HG02588 (cell line): Measurements from ENCODE around the gene ADIPOR2.
A peak's percentile ranks its signal among the peaks of the same experiment; 100 is the strongest.

Experiments
- ATAC-seq: cut with Tn5 transposase; IDR thresholded peaks from one replicate; pipeline ENCODE4 v1.9.1; 2021; ENCODE audit warnings: mild to moderate bottlenecking, moderate library complexity; ENCODE audit not compliant: unreplicated experiment

ADIPOR2 gene

DNA sequence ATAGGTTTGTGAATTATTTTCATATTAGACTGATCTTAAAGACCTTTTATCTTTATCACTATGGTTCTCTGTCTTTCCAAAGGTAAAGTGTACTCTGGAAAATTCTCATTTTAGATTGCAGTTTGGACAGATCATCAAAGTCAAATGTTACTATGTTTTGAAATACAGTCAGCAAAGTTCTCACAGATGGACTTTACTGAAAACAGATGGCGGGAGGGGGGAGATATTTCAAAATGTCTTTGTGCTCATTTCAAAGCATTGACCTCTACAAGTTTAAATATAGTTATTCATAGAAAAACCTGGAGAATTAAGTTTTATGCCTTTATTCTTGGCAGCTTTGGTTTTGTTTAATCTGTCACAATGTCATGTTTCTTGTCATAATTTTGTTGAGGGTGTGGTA is 77.7 kb downstream of the ADIPOR2 start:
- no peak for ATAC-seq

DNA sequence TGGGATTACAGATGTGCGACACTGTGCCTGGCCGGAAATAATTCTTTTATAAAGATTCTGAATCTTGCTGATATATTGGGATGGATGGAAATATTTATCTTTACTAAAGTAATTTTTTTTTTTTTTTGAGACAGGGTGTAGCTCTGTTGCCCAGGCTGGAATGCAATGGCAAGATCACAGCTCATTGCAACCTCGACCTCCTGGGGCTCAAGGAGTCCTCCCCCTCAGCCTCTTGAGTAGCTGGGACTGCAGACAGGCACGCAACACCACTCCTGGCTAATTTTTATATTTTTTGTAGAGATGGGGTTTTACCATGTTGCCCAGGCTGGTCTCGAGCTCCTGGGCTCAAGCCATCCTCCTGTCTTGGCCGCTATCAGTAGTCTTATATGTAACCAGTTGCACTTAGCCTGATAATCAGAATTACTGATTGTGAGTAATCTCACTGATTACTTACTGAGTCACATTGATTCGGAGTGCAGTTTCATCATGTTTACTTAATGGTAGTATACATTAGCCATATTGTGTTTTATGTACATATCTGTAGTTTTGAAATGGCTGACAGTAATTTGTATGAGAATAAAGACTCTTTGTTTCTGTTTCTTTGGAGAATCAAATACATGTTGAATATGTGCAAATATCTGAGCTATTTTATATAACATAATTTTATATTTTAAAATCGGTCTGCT is 79.1 kb downstream of the ADIPOR2 start:
- no peak for ATAC-seq

DNA sequence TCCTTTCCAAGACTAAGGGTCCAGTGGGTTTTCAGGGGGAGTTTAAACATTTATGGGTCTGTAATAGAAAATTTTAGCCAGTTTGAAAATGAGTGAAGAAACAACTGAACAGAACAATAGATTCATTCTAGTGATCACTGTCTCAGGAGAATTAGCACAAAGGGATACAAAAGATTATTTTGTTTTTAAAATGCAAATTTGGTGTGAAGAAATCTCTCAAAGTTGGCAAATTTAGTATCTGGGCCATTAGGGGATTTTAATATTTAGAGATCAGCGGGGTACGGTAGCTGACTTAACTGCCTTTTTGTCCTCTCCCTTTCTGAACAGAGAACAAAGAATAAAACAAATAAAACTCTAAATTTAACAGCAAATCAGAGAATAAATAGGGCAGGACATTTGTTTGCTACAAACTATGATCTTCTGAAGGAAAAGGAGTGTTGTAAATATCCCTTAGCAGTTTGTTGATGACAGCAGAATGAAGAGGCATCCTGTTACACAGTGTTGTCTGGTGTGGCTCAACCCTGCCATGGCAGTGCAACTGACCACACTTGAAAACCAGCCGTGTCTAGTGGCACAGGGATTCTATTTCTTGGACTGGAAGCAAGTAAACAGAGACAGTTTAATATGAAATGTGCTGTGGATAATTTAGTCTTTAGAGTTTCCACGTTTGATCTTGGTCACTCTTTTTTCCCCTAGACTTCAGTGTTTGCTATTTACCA is 83.2 kb downstream of the ADIPOR2 start:
- no peak for ATAC-seq

DNA sequence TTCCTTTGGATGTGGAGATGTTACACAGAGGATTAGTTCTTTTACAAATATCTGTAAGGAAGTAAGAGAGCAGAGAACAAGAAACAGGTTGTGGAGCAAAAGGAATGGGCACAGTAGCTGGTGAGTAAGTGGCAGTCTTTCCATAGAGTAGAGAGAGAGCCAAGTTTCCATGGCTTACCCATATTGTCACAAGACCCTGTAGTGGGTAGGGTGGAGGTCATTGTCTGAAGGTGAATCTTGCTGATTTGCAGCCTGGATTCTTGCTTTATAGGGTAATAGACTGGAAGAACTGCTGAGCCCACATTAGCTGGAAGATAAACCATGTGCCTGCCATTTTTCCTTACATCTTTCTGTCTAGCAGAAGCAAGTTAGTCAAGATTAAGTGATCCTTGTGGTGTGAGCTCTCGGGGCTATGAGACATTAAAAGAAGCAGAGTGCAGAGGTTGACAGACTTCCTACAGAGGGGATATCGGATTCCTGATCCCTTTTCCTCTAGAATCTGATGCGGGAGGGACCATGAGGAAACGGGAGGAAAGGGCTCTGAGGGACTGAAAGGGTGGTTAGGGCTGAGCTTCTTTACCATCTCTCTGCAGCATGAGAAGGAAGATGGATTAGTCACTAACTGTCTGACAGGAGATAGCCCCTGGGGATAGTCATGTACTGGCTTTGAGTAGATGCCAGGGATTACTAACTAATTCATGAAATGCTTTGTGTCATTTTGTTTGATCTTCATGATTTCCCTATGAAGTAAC is 85.5 kb downstream of the ADIPOR2 start:
- ATAC-seq: no peak

DNA sequence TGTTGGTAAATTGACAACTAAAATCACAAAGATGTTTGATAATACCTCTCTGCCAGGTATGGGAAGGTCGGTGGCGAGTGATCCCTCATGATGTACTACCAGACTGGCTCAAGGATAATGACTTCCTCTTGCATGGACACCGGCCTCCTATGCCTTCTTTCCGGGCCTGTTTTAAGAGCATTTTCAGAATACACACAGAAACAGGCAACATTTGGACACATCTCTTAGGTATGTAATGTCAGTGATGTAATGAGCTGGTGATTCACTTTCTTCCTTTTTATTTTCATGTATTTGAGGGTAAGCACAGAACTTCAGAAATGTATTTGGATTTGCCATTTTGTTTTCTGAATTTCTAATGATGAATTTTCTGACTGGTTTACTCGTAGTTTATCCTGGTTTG is 86.9 kb downstream of the ADIPOR2 start:
- no peak for ATAC-seq

DNA sequence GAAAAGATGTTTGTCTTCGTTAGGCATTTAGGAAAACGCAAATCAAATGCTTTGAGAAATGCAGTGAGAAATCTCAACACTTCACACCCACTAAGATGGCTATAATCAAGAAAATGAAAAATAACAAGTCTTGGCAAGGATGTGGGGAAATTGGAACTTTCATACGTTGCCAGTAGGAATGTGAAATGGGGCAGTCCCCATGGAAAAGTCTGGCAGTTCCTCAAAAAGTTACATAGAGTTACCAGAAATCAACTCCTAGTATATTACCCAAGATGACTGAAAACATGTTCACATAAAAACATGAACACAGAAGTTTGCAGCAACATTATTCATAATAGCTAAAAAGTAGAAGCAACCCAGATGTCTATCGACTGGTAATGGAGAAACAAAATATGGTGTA is 88.0 kb downstream of the ADIPOR2 start:
- ATAC-seq: no peak

DNA sequence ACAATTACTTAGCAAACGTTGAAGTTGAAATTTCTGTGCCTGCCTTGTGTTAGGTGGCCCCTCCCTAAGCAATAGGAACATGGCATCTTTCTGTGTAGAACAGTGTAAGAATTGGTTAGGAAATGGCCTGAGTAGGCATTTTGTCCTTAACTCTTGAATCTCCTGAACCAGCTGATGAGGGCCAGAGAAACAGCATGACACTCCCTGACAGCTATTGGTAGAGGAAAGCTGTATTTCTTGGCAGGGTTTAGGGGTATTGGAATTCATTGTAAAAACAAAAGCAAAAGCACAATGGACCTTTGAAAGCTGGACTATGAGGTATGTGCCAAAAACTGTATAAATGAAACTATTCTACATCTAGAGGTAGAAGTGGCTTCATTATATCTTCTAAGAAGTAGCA is 88.9 kb downstream of the ADIPOR2 start:
- no peak for ATAC-seq

DNA sequence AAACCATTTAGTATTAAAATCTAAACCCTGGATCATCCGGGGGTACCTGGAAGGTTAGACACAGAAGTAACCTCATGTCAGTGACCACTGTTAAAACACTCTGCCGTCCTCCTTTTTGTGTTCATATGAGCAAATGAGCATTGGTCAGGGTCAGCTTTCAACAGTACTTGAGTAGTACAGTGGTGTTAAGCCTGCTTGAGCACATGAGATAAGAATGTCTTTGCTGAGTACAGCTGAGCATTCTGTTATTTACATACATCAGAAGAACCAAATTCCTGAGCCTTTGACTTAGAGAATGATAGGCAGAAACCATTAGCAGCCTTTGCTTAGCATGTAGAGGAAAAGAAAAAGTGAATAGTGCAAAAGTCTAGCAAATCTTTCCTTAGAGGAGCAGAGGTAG is 90.9 kb downstream of the ADIPOR2 start:
- ATAC-seq: no peak

DNA sequence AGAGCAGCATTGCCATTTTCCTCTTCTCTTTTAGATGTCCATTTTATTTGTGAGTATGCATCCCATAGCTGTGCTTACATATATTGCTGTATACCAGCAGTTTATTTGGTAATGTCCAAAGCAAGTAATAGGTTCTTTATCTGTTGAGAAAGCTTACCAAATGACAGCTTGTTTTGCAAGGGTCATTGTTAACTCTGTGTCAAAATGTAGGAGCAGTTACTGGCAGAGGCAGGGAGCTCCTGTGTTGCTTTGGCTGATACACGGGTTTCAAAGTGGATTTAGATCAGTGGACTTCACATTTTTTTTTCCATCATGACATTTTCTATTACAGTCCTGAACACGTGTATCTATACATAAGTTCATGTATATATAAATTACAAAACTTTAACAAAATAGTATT is 91.3 kb downstream of the ADIPOR2 start:
- ATAC-seq: no peak

DNA sequence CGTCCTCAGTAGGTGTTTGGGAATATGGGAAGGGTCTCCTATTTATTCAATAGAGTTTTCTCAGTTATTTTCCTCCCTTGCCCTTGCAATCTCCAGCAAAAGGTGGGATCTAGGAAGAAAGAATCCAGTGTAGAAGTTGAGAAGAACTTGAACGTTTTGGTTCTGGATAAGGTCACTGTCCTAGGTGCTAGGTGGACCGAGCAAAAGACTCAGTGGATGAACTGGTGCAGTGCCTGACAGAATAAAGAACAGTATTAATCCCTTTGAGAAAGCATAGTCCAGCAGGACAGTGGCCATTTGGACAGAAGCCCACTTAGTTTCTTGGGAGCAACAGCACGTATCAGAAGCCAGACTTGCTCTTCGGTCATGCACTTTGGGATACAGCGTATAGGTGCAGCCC is 96.8 kb downstream of the ADIPOR2 start:
- no peak for ATAC-seq

DNA sequence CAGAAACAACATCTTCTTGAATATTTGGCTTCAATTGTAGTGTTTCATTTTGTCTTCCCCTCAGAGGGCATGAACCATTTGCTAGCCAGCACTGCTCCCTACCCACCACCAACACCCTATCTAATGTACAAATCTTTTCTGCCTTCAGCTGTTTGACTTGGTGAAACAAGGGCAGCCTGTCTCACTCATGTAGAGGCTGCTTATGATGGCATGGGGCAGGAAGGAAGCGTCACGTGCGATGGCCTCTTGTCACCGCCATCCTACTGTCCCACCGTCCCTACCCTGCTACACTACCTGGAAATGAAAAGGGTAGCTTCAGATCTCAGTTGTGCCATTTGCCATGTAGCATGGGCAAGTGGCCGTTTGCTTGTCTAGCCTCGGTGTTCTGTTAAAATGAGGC is 99.6 kb downstream of the ADIPOR2 start:
- no peak for ATAC-seq

DNA sequence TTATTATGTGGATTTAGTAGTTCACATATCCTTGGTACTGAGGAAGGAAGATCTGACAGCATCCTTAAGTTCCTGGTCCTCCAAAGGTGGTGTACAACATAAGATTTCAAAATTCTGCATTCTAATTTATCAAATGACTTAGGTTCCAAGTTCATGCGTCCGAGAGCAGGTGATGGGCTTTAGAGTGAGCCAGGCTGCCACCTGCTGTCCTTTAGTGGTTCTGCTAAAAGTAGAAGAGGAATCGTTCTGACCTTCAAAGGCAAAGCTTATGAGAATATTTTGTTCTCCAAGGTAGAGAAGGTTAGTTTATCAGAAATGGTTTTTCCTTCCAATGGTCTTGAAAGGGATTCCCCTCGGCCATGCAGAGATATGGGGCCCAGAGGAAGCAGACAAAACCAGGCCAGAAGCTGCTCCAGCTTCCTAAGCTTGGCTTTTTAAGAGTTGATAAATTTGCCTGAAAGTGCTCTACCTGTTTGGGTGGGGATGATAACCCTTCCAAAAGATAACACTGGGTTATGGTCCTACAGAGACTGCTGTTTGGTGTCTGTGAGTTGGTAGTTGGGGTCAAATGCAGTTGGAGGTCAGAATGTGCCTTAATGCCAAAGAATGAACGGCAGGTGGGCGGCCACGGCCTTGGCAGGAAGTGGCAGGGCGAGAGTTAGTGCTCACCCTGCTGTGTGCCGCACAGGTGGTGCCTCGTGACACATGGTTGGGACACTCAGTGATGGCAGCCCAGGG is 100.4 kb downstream of the ADIPOR2 start:
- ATAC-seq: no peak

DNA sequence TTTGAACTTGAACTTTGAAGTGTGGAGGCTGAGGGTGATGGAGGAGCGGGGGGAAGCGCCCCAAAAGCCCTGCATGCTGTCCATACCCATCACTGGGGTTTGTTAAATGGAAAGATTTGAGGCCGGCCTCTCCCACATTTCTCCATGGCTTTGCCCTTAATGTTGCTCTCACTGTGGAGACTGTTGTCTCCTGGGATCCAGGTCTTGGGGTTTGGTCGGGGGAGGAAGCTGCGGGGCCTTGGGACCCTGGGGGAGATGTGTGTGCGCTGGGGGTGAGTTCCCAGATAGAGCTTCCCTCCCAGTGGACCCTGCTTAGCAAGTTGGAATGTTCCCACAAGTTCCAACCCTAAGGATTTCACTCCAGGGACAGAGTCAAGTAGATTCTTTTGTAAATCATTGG is 101.5 kb downstream of the ADIPOR2 start:
- ATAC-seq: no peak

DNA sequence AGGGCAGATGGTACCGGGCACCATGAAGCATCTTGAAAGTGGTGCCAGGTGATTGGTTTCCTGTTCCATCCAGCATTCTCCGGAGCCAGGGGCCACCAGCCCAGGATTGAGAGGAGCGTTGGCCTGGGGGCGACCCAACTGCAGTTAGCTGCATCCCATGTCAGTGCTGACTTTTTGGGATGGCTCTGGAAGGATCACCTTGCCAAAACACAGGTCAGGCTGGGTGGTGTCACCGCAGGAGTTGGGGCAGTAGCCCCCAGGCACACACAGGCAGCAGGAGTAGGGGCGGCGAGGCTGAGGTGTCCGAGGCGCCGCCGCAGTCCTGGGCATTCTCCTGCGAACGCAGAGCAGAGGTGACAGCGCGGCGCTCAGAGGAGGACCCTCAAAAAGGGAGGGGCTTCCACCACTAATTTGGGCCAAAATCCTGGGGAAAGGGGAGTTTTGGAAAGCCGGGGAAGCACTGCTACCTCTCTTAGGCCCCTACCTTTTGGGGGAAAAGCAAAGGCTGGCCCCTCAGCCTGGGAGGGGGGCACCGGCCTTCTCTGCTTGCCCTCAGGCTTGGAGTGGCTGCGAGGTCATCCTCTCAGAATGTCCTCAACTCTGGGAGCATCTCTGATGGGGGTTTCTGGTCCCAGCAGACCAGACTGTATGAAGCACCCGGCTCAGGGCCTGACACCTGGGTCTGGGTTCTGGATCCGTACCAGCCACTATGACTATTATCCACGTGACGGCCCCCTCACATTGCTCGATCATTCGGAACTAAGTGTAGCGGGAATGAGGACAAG is 102.7 kb downstream of the ADIPOR2 start:
- no peak for ATAC-seq

DNA sequence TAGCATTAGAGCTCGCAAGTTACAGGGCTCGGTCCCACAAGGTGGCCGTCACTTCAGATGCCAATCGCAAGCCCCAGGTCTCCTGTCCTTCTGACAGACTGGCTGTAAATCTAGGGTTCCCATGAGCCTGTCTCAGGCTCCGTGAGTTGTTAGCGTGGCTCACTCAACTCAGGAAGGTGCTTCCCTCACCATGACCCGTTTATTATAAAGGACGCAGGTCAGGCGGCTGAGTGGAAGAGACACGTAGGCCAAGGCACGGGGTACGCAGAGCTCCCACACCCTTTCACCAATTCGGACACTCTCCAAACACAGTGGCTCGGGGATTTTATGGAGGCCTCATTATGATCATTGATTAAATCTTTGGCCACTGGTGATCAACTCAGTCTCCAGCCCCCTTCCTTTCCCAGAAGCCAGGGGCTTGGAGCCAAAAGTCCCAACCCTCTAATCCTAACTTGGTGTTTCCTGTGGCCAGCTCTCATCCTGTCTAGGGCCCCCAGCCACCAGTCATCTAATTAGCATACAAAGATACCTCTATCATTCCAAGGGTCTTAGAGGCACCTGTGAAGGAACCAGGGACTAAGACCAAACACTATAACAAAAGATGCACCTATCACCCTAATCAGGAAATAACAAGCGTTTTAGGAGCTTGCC is 103.7 kb downstream of the ADIPOR2 start:
- ATAC-seq: no peak

DNA sequence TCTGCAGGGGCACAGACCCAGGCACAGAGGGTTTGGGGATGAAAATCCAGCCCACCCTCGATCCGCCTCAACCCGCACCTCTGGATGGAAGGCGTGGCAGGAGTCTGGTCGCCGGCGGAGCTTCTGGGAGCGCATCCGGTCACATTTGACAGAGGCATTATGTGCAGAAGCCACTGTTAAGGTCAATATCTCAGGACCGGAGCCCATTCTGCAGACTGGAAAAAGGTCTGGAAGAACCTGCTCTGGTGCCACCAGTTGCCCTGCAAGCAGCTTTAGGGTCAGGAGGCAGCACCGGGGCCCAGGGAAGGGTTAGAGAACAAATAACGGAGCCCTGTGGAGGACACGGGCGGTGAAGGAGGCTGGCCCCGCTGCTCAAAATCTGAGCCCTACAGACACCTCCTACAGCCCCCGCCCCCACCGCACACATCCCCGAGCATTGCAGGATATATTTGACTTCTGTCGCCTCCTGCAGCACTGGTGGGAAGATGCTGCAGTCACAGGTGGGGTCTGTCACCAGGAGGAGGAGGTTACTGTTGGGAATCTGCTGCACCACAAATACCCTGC is 104.4 kb downstream of the ADIPOR2 start:
- ATAC-seq: no peak

DNA sequence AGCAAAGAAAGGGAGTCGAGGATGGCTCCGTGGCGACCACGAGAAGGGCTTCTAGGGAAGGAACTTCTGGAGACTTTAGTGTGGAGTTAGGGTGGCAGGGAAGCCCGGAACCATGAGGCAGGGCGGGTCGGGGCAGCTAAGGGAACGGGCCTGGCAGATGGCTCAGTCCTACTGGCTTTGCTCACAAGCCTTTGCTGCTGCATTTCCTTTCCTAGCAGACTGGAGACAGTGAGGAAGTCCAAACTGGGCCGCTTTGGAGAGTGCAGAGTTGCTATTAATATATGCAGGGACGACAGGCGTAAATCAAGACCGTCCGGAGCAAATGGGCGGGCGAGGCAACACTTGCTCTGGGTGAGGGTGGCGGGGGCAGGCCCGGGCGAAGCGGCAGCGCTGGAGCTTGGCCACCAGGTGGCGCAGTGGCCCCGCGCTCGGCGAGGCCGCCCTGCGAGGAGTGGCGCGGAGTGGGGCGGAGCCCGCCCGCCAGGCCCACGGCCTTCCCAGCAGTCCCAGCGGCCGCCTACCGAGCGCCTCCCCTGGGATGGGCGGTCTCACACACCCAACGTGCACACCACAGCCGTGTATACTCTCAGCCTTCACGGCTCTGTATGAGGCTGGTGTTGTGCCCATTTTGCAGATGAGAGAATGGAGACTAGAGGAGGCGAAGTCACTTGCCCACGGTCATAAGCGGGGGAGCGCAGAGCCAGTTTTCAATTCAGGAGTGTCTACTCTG is 105.1 kb downstream of the ADIPOR2 start:
- peak; percentile 92 for ATAC-seq

DNA sequence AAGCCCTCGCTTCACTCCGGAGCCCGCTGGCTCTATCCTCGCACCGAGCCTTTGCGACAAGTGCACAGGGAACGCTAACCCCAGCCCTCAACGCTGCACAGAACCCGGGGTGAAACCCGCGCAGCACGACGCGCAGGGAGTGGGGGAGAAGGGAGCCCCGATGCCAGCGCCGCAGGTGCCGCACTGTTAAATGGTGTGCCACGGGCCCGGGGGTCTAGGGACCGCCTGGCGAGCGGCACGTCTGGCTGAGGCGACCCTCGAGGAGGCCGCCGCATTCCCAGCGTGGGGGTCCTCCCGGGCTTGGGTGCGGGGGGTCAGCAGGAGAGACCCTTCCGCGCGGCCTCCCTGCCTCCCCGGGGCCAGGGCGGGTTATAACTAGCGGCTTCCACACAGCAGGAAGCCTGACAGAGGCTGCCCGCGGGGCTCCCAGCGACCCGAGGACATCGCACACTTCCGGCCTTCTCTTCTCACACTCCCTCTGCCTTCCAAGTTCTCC is 105.7 kb downstream of the ADIPOR2 start:
- peak; percentile 17 for ATAC-seq
